ENCODE data around the gene BMP10. TPM values are rescaled to one million over a fixed set of nuclear protein-coding genes. Genes with fewer than 3 reads are reported as not detected.

BMP10 gene
- total RNA-seq, 1 experiment from 2014 or later = not detected

GRCh38 chr2:68912111-68912510 lies 40.9 kb upstream of the BMP10 start:
- Histone ChIP-seq H3K9me3 (ENCODE audit: low read length) (no peaks in the 10 kb centered on the region), H3K4me2 (ENCODE audit: low read length) (no peak overlapping the region), H3K4me1 (ENCODE audit: insufficient read depth, low read length) (peaks cover 22% of the 10 kb centered on the region), H2AFZ (ENCODE audit: low read length) (no peak overlapping the region), H3K27ac (ENCODE audit: low read length) (no peak overlapping the region), H3K4me3 (ENCODE audit: low read length) (no peak overlapping the region), H3K36me3 (ENCODE audit: low read depth, low read length) (no peaks in the 10 kb centered on the region), H3K9ac (ENCODE audit: low read length) (no peak overlapping the region), H3F3A (ENCODE audit: low read length, unreplicated experiment) (no peaks in the 10 kb centered on the region), H4K20me1 (ENCODE audit: low read length) (no peaks in the 10 kb centered on the region), H3K9me2 (replicated peaks; ENCODE audit: low read length) (no peaks in the 10 kb centered on the region), H3K79me2 (ENCODE audit: low read length) (no peaks in the 10 kb centered on the region), H3K27me3 (ENCODE audit: low read length) (no peaks in the 10 kb centered on the region)
- TF ChIP-seq EZH2phosphoT487 (IDR thresholded peaks at IDR 0.05; ENCODE audit: borderline replicate concordance, low read length) (no peak), EZH2 (IDR thresholded peaks at IDR 0.05; ENCODE audit: low read length, unreplicated experiment) (no peak), CTCF (conservative IDR thresholded peaks at IDR 0.05; ENCODE audit: low read depth, low read length) (no peak)
- no TSS peak for BruUV-seq (replicated peaks)
- DNase-seq (no peak), ATAC-seq (no peak)
- ChIA-PET POLR2A (ENCODE audit: unreplicated experiment) (no interaction called here), CTCF (interaction anchor here (0.5 to 0.6 kb wide), 2 partner anchors 42 to 161 kb away, joined by 3 to 4 read pairs; no protein-coding TSS in a partner anchor)
- intact Hi-C loops (cut with micrococcal nuclease) = no loop called here

GRCh38 chr2:68911709-68912108 lies 40.5 kb upstream of the BMP10 start:
- Histone ChIP-seq H3K9me3 (ENCODE audit: low read length) (no peaks in the 10 kb centered on the region), H3K9ac (ENCODE audit: low read length) (no peak overlapping the region), H3K27me3 (ENCODE audit: low read length) (no peaks in the 10 kb centered on the region), H3K4me3 (ENCODE audit: low read length) (no peak overlapping the region), H3K4me1 (ENCODE audit: insufficient read depth, low read length) (peaks cover 23% of the 10 kb centered on the region), H3K9me2 (replicated peaks; ENCODE audit: low read length) (no peaks in the 10 kb centered on the region), H3K27ac (ENCODE audit: low read length) (no peak overlapping the region), H4K20me1 (ENCODE audit: low read length) (no peaks in the 10 kb centered on the region), H2AFZ (ENCODE audit: low read length) (no peak overlapping the region), H3K36me3 (ENCODE audit: low read depth, low read length) (no peaks in the 10 kb centered on the region), H3K79me2 (ENCODE audit: low read length) (no peaks in the 10 kb centered on the region), H3K4me2 (ENCODE audit: low read length) (no peak overlapping the region), H3F3A (ENCODE audit: low read length, unreplicated experiment) (no peaks in the 10 kb centered on the region)
- DNase-seq (no peak), ATAC-seq (no peak)
- no peak for TF ChIP-seq EZH2phosphoT487 (IDR thresholded peaks at IDR 0.05; ENCODE audit: borderline replicate concordance, low read length)
- no peak for TF ChIP-seq EZH2 (IDR thresholded peaks at IDR 0.05; ENCODE audit: low read length, unreplicated experiment)
- TF ChIP-seq CTCF (conservative IDR thresholded peaks at IDR 0.05; ENCODE audit: low read depth, low read length) = no peak
- CTCF ChIA-PET = interaction anchor here (0.5 to 0.6 kb wide), 3 partner anchors 41 to 449 kb away, joined by 3 to 4 read pairs (median 3); no protein-coding TSS in a partner anchor
- POLR2A ChIA-PET (ENCODE audit: unreplicated experiment) = no interaction called here
- no TSS peak for BruUV-seq (replicated peaks)
- intact Hi-C loops (cut with micrococcal nuclease) = no loop called here

GRCh38 chr2:68911246-68911645 lies 40.0 kb upstream of the BMP10 start:
- Histone ChIP-seq H3K4me1 (ENCODE audit: insufficient read depth, low read length) (peaks cover 23% of the 10 kb centered on the region), H2AFZ (ENCODE audit: low read length) (no peak overlapping the region), H3K4me2 (ENCODE audit: low read length) (no peak overlapping the region), H3K36me3 (ENCODE audit: low read depth, low read length) (no peaks in the 10 kb centered on the region), H3K9me3 (ENCODE audit: low read length) (no peaks in the 10 kb centered on the region), H3K4me3 (ENCODE audit: low read length) (no peak overlapping the region), H3K79me2 (ENCODE audit: low read length) (no peaks in the 10 kb centered on the region), H3K9me2 (replicated peaks; ENCODE audit: low read length) (no peaks in the 10 kb centered on the region), H3K9ac (ENCODE audit: low read length) (no peak overlapping the region), H3K27ac (ENCODE audit: low read length) (no peak overlapping the region), H4K20me1 (ENCODE audit: low read length) (no peaks in the 10 kb centered on the region), H3K27me3 (ENCODE audit: low read length) (no peaks in the 10 kb centered on the region), H3F3A (ENCODE audit: low read length, unreplicated experiment) (no peaks in the 10 kb centered on the region)
- ATAC-seq = no peak
- ChIA-PET POLR2A (ENCODE audit: unreplicated experiment) (no interaction called here), CTCF (interaction anchor here (0.5 to 0.6 kb wide), 2 partner anchors 41 to 448 kb away, joined by 3 to 4 read pairs; no protein-coding TSS in a partner anchor)
- no TSS peak for BruUV-seq (replicated peaks)
- DNase-seq = no peak
- TF ChIP-seq EZH2 (IDR thresholded peaks at IDR 0.05; ENCODE audit: low read length, unreplicated experiment) (no peak), EZH2phosphoT487 (IDR thresholded peaks at IDR 0.05; ENCODE audit: borderline replicate concordance, low read length) (no peak), CTCF (conservative IDR thresholded peaks at IDR 0.05; ENCODE audit: low read depth, low read length) (no peak)
- intact Hi-C loops (cut with micrococcal nuclease) = no loop called here

Data from PC-3 (cell line).